ENCODE results near the gene DNAJC9.

DNAJC9 gene

GRCh38 chr10:73238990-73239566 is 8.0 kb downstream of the DNAJC9 start:
- no peak for DNase-seq (ENCODE audit: low read depth)

DNA sequence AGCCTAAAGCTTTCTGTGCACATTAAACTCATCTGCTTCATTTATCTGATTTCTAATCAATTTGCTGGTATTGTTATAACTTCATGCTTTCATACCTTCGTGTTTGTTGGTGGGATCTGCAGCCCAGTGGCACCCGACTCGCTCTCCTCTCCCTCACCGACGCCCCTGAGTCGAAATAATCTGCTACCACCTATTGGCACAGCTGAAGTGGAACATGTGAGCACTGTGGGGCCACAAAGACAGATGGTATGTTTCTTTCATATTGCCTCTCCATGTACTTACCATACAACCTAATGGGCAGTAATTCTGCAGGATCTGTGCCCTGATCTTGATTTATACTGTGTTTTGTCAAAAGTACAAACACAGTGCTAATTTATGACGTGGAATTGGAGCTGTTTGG is 12.4 kb downstream of the DNAJC9 start:
- no peak for DNase-seq (ENCODE audit: low read depth)

- no peak for DNase-seq (ENCODE audit: low read depth)
Measured at GRCh38 chr10:73233883-73234282, 13.2 kb downstream of the DNAJC9 start.

DNA sequence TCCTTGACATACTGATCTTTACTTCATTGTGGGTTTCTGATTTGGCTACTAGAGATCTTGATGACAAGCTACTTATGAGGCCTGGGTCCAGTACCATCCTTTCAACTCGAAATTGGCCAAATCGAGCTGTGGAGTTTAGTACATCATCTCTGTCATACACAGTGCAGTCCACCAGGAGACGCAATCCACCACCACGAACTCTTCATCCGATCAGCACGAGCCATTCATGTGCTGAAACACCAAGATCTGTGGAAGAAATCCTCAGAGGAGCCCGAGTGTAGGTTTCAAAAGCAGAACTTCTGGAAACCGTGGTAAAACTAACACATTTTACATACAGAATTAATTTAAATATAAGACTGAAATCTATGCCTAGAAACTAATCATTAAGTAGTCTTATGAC is 14.2 kb downstream of the DNAJC9 start:
- DNase-seq (ENCODE audit: low read depth), result no peak

DNA sequence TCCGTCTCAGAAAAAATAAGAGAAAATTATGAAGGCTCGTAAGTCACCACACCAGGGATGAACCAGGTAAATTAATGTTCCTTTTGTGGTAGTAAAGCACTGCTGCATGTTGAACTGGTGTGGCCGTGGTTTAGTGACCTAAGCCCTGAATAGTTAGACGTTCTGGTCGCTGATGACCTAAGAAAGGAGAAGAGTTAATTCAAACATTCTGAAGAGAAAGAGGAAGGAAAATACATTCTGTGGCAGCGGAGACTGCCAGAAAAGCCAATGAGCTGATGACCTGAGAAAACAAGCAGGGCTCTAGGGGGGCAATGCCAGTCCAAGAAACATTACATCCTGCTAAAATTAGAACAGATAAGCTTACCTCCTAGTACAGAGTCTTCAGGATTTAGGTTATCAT is 17.5 kb downstream of the DNAJC9 start:
- DNase-seq (ENCODE audit: low read depth), result no peak

GRCh38 chr10:73228247-73228646 is 18.8 kb downstream of the DNAJC9 start:
- no peak for DNase-seq (ENCODE audit: low read depth)

- no peak for DNase-seq (ENCODE audit: low read depth)
Measured at GRCh38 chr10:73226663-73227062, 20.4 kb downstream of the DNAJC9 start.

GRCh38 chr10:73225518-73225917 is 21.5 kb downstream of the DNAJC9 start:
- DNase-seq (ENCODE audit: low read depth), result no peak

DNA sequence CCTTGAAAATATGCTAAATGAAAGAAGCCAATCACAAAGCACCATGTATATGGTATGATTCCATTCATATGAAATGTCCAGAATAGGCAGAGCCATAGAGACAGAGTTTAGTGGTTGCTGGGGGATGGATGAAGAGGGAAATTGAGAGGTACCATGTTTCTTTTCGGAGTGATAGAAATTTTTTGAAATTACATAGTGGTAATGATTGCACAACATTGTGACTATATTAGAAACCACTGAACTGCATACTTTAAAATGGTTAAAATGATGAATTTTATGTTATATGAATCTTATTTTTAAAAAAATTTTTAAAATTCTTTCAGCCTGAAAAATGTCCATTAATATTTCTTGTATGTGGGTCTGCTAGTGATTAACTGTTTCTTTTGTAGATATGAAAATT is 26.1 kb downstream of the DNAJC9 start:
- DNase-seq (ENCODE audit: low read depth), result no peak

DNA sequence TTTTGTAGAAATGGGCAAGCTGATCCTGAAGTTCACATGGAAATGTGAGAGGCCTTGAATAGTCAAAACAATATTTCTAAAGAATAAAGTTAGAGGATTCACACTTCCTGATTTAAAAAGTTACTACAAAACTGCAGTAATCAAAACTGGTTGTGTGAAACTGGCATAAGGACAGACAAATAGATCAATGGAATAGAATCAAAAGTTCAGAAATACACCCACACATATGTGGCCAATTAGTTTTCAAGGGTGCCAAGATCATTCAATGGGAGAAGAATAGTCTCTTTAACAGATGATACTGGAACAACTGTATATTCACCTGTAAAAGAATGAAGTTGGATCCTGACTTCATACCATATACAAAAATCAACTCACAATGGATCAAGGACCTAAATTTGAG is 27.7 kb downstream of the DNAJC9 start:
- DNase-seq (ENCODE audit: low read depth), result no peak

DNA sequence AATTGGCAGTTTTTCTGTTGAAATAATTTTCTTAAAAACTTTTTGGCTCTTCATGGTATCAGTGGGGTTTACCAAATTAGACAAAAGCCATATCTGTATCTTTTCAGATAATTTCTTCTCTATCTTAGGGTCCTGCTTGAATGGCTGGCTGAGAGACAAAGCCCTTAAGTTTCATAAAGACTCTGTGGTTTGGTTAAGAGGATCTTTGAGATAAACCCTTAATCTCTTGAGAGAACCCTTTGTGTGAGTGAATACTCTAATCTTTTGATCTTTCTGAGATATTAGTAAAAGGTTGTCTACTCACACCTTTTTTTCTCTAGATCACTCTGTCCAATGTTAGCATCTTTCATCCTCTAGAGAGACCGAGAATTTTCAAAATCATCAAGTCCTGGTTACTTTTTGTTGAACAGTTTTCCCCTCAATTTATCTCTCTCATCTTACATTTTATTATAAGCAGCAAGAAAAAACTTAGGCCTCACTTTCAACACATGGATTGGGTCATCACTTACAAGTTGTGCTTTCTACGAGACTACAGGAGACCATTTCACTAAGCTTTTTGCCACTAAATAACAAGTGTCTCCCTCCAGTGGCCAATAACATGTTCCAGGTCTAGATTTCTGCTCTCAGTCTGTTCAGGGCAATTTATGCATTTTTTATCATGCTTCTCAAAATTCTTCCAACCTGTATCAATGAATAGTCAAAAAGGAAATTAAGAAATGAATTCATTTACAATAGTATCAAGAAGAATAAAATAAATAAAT is 28.4 kb downstream of the DNAJC9 start:
- no peak for DNase-seq (ENCODE audit: low read depth)

- no peak for DNase-seq (ENCODE audit: low read depth)
Measured at GRCh38 chr10:73217628-73218027, 29.4 kb downstream of the DNAJC9 start.

GRCh38 chr10:73215749-73216148 is 31.3 kb downstream of the DNAJC9 start:
- no peak for DNase-seq (ENCODE audit: low read depth)

DNA sequence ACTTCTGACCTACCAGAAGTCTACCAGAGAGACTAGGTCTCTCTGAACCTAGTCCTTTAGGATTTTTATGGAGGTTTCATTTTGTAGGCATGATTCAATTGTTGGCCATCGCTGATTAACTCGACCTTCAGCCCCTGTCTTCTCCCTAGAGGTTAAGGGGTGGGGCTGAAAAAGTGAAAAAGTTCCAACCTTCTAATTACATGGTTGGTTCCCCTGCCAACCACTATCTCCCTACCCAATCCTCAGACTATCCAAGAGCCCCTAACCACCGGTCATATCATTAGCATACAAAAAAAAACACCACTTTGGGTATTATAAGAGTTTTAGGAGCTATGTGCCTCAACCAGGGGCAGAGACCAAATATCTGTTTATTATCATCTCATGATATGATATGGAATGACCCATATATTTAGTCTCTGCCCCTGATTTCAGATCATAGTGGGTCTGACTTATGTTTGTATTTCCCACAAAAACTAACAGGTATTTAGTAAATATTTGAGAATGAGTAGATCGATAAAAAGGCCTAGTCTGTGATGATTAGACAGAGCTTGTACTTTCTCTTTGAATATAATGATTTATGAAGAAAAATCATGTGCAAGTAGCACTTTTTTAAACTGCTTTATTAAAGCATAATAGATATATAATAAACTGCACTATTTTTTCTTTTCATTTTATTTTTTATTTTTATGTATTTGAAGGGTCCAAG is 35.8 kb downstream of the DNAJC9 start:
- no peak for DNase-seq (ENCODE audit: low read depth)

DNA sequence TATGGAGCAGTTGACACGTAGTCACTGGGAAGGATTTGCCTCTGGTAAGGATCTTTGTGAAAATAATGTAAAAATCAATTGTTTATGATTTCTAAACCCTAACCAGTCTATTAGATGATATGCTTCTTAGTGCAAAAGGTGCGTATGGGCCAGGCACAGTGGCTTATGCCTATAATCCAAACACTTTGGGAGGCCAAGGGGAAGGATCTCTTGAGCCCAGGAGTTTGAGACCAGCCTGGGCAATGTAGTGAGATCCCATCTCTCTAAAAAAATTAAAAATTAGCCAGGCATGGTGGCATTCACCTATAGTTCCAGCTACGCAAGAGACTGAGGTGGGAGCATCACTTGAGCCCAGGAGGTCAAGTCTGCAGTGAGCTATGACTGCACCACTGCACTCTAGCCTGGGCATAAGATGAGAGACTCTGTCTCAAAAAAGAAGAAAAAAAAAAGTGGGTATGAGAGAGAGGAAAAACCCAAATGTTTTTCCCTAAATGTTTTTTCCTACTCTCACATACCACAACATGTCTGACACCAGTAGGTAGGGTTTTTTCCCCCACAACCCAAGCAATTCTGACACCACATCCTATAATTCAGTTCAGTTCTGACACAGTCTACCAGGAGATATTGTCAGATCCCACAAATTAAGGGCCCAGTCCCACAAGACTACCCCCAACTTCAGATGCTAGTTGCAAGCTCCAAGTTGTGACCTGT is 36.5 kb downstream of the DNAJC9 start:
- no peak for DNase-seq (ENCODE audit: low read depth)

DNA sequence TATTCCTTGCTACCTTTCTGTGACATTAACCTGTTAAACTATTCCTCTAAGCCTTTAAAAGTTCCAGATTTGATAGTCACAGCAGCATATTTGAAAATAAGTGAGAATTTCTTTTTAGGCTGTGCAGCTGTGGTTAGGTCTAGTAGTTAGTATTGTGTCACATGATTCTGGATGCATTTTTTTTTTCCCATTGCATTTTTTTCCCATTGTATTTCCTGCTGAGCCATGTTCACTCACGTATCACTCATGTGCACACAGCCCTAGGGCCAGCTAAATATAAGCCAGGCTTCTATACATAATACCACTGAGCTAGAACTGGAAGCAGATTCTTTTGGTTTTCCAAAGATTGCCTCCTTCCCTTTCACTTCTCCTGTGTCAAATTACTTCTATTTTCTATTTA is 37.4 kb downstream of the DNAJC9 start:
- DNase-seq (ENCODE audit: low read depth), result no peak

DNA sequence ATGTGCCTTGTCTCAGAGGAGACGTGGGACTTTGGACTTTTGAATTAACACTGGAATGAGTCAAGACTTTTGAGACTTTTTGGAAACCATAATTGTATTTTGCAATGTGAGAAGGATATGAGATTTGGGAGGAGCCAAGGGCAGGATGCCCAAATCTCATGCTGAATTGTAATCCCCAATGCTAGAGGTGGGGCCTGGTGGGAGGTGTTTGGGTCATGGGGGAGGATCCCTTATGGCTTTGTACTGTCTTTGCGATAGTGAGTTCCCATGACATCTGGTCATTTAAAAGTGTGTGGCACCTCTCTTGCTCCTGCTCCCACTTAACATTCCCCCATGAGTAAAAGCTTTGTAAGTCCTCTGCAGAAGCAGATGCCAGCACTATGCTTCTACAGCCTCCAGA is 39.2 kb downstream of the DNAJC9 start:
- DNase-seq (ENCODE audit: low read depth), result no peak

DNA sequence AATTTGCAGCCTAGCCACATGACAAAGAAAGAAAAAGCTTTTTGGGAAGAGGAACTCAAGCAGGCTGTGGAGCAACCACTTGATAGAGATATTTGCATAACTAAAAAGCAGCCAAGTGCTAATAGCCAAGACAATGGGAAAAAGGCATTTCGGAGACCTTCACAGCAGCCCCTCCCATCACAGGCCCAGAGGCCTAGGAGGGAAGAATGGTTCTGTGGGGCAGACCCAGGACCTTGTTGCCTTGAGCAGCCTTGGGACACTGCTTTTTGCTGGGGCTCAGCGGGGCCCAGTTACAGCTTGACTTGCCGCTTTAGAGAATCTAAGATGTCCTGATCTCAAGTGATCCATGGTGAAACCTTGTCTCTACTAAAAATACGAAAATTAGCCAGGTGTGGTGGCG is 40.7 kb downstream of the DNAJC9 start:
- DNase-seq (ENCODE audit: low read depth), result no peak

DNA sequence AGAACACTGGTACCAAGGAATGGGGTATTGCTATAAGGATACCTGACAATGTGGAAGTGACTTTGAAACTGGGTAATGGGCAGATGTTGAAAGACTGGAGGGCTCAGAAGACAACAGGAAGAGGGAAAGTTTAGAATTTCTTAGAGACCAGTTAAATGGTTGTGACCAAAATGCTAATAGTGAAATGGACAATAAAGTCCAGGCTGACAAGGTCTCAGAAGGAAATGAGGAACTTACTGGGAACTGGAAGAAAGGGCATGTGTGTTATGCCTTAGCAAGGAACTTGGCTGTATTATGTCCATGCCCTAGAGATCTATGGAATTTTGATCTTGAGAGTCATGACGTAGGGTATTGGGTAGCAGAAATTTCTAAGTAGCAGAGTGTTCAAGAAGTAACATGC is 41.2 kb downstream of the DNAJC9 start:
- DNase-seq (ENCODE audit: low read depth), result no peak

DNA sequence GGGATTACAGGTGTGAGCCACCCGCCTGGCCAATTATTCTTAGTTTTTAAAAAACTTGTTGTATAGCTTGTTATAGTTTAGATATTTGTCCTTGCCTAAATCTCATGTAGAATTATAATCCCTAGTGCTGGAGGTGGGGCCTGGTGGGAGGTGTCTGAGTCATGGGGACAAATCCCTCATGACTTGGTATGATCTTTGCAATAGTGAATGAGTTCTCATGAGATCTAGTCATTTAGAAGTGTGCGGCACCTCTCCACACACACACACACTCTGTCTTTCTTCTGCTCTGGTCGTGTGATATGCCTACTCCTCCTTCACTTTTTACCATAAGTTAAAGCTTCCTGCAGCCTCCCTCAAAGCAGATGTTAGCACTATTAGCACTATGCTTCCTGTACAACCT is 42.0 kb downstream of the DNAJC9 start:
- DNase-seq (ENCODE audit: low read depth), result no peak
